ENCODE data around the gene CPLX3. TPM values are rescaled to one million over a fixed set of nuclear protein-coding genes. Genes with fewer than 3 reads are reported as not detected.

Gene CPLX3
- total RNA-seq, 4 donors from 2014 or later, result not detected

DNA sequence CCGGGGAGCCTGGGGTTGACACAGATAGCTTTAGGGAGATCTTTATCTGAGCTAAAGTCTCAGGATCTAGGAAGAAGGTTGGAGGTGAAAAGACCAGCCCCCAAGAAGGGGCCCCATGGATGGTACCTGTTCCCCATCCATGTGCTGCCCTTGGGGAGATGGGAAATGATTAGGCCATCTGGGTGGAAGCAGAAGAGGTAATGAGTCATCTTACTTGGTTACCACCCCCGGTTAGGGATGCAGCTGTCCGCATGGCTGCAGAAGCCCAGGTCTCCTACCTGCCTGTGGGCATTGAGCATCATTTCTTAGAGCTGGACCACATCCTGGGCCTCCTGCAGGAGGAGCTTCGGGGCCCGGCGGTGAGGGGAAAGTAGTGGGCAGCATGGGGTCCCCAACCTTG is 3.1 kb upstream of the CPLX3 start:
- H3K27ac ChIP-seq, result no peak overlapping the region
- TF ChIP-seq POLR2A (IDR thresholded peaks at IDR 0.05), result no peak
- TF ChIP-seq, protein P1, sequence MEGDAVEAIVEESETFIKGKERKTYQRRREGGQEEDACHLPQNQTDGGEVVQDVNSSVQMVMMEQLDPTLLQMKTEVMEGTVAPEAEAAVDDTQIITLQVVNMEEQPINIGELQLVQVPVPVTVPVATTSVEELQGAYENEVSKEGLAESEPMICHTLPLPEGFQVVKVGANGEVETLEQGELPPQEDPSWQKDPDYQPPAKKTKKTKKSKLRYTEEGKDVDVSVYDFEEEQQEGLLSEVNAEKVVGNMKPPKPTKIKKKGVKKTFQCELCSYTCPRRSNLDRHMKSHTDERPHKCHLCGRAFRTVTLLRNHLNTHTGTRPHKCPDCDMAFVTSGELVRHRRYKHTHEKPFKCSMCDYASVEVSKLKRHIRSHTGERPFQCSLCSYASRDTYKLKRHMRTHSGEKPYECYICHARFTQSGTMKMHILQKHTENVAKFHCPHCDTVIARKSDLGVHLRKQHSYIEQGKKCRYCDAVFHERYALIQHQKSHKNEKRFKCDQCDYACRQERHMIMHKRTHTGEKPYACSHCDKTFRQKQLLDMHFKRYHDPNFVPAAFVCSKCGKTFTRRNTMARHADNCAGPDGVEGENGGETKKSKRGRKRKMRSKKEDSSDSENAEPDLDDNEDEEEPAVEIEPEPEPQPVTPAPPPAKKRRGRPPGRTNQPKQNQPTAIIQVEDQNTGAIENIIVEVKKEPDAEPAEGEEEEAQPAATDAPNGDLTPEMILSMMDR (IDR thresholded peaks at IDR 0.05), result no peak
- no peak overlapping the region for H3K4me3 ChIP-seq
- no peaks in the 10 kb centered on the region for H3K9me3 ChIP-seq
- no peak for DNase-seq
- H3K4me1 ChIP-seq, result peaks cover 3 to 20% (median 14%) of the 10 kb centered on the region in 4 donors
- H3K36me3 ChIP-seq, result no peaks in the 10 kb centered on the region
- H3K27me3 ChIP-seq, result peaks cover 0 to 5% of the 10 kb centered on the region in 2 donors

DNA sequence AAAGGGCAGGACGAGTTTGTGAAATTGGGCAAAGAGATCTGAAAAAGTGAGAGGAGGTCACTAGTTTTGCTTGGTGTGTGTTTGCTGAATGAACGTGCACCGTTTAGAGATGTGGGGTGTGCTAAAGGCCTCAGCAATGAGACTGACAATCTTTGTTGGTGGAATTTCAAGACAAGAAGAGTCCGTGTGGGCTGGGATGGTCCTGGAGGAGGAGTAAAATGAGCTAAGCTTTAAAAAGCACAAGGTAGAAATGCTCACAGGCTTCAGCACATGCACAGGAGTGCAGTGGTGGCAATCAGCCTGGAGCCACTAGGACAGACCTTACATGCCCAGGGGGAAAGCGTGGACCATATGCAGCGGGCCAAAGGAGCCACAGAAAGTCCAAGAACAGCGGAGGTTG is 1.5 kb upstream of the CPLX3 start:
- H3K36me3 ChIP-seq, result no peaks in the 10 kb centered on the region
- peaks cover 0 to 5% of the 10 kb centered on the region in 2 donors for H3K27me3 ChIP-seq

GRCh38 chr15:74825866-74826265 is 561 bp upstream of the CPLX3 start:
- H3K4me1 ChIP-seq, result peaks cover 0 to 15% (median 9%) of the 10 kb centered on the region in 4 donors
- no peak overlapping the region for H3K27ac ChIP-seq
- DNase-seq, result no peak
- no peak overlapping the region for H3K4me3 ChIP-seq
- H3K36me3 ChIP-seq, result no peaks in the 10 kb centered on the region
- TF ChIP-seq POLR2A (IDR thresholded peaks at IDR 0.05), result no peak
- TF ChIP-seq, protein P1 (IDR thresholded peaks at IDR 0.05), result no peak
- peaks cover 0 to 5% of the 10 kb centered on the region in 2 donors for H3K27me3 ChIP-seq
- no peaks in the 10 kb centered on the region for H3K9me3 ChIP-seq

More for the DNA sequence above, 1.5 kb upstream of the CPLX3 start:
- no peak overlapping the region for H3K27ac ChIP-seq
- DNase-seq, result no peak
- no peak for TF ChIP-seq POLR2A (IDR thresholded peaks at IDR 0.05)
- TF ChIP-seq, protein P1 (IDR thresholded peaks at IDR 0.05), result no peak
- no peak overlapping the region for H3K4me3 ChIP-seq
- peaks cover 0 to 20% (median 8%) of the 10 kb centered on the region in 4 donors for H3K4me1 ChIP-seq
- no peaks in the 10 kb centered on the region for H3K9me3 ChIP-seq

- no peak for DNase-seq
- no peaks in the 10 kb centered on the region for H3K9me3 ChIP-seq
- peaks cover 0 to 5% of the 10 kb centered on the region in 2 donors for H3K27me3 ChIP-seq
- no peak overlapping the region for H3K27ac ChIP-seq
- TF ChIP-seq, protein P1 (IDR thresholded peaks at IDR 0.05), result no peak
- no peak for TF ChIP-seq POLR2A (IDR thresholded peaks at IDR 0.05)
- H3K36me3 ChIP-seq, result no peaks in the 10 kb centered on the region
- H3K4me1 ChIP-seq, result peaks cover 0 to 26% (median 2%) of the 10 kb centered on the region in 4 donors
- no peak overlapping the region for H3K4me3 ChIP-seq
Measured at GRCh38 chr15:74826921-74827320, 494 bp downstream of the CPLX3 start.

DNA sequence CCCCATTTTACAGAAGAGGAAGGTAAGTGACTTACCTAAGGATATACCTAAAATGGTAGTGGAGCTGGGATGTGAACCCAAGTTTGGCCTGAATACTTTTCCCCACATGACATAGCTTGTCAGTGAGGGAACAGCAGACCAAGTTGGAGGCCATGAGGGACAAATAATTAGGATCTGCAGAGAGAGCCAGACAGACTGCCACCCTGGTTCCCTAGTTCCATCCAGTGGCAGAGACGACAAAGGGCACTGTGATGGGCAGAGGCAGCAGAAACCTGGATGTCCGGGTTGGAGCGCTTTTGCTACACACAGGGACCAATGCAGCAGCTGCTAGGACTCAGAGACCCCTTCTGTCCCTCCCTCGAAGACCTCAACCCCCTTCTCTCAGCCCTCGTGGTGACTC is 1.2 kb downstream of the CPLX3 start:
- Histone ChIP-seq H3K27me3 (peaks cover 0 to 5% of the 10 kb centered on the region in 2 donors), H3K36me3 (no peaks in the 10 kb centered on the region), H3K9me3 (no peaks in the 10 kb centered on the region), H3K27ac (no peak overlapping the region), H3K4me1 (peaks cover 0 to 32% (median 2%) of the 10 kb centered on the region in 4 donors), H3K4me3 (no peak overlapping the region)
- TF ChIP-seq POLR2A (IDR thresholded peaks at IDR 0.05), result no peak
- TF ChIP-seq, protein P1 (IDR thresholded peaks at IDR 0.05), result no peak
- DNase-seq, result no peak

- TF ChIP-seq, protein P1 (IDR thresholded peaks at IDR 0.05), result no peak
- TF ChIP-seq POLR2A (IDR thresholded peaks at IDR 0.05), result no peak
- Histone ChIP-seq H3K36me3 (no peaks in the 10 kb centered on the region), H3K27ac (no peak overlapping the region), H3K27me3 (peaks cover 0 to 5% of the 10 kb centered on the region in 2 donors), H3K4me3 (no peak overlapping the region), H3K4me1 (peaks cover 0 to 34% (median 2%) of the 10 kb centered on the region in 4 donors), H3K9me3 (no peaks in the 10 kb centered on the region)
- DNase-seq, result no peak
Measured at GRCh38 chr15:74828835-74829234, 2.4 kb downstream of the CPLX3 start.
